Measurements from ENCODE around the gene PLEKHJ1. TPM values are rescaled to one million over a fixed set of nuclear protein-coding genes. Genes with fewer than 3 reads are reported as not detected.

The PLEKHJ1 gene
- total and polyA plus RNA-seq, 2 donors, result 62.0 to 97.7 TPM

- DNase-seq (ENCODE audit: low read depth in 6 of 9, low spot score in 9 of 9), result no peak
- H3K9me3 ChIP-seq (ENCODE audit: control insufficient read depth in 2 of 2, insufficient read depth in 1 of 2, low read length in 1 of 2), result no peaks in the 10 kb centered on the region
- WGBS, result 91% methylated on average over 28 of the region's 28 CpGs
These were observed 49.9 kb downstream of the PLEKHJ1 start for GRCh38 chr19:2186071-2186846.

GRCh38 chr19:2185734-2186070 lies 50.4 kb downstream of the PLEKHJ1 start:
- 94% methylated on average over 11 of the region's 11 CpGs for WGBS
- H3K9me3 ChIP-seq (ENCODE audit: control insufficient read depth in 2 of 2, insufficient read depth in 1 of 2, low read length in 1 of 2), result no peaks in the 10 kb centered on the region
- no peak overlapping the region for H3K4me3 ChIP-seq (ENCODE audit: low read length in 2 of 2)
- H3K4me1 ChIP-seq (ENCODE audit: control insufficient read depth in 2 of 2, insufficient read depth in 2 of 2, low read length in 2 of 2), result peaks cover 5 to 10% of the 10 kb centered on the region in 2 donors
- H3K27me3 ChIP-seq (ENCODE audit: control insufficient read depth in 2 of 2, insufficient read depth in 1 of 2, low read length in 1 of 2), result no peaks in the 10 kb centered on the region
- H3K27ac ChIP-seq (ENCODE audit: low read depth in 1 of 2, low read length in 1 of 2), result peak overlapping the region in 1 of 2 donors; percentile 55
- DNase-seq (ENCODE audit: low read depth in 6 of 9, low spot score in 9 of 9), result no peak
- H3K36me3 ChIP-seq (ENCODE audit: control insufficient read depth in 2 of 2, insufficient read depth in 2 of 2, low read length in 1 of 2), result peaks cover 77 to 81% of the 10 kb centered on the region in 2 donors

More at GRCh38 chr19:2186071-2186846, 49.9 kb downstream of the PLEKHJ1 start:
- peaks cover 77 to 83% of the 10 kb centered on the region in 2 donors for H3K36me3 ChIP-seq (ENCODE audit: control insufficient read depth in 2 of 2, insufficient read depth in 2 of 2, low read length in 1 of 2)
- peaks cover 5 to 10% of the 10 kb centered on the region in 2 donors for H3K4me1 ChIP-seq (ENCODE audit: control insufficient read depth in 2 of 2, insufficient read depth in 2 of 2, low read length in 2 of 2)
- H3K27me3 ChIP-seq (ENCODE audit: control insufficient read depth in 2 of 2, insufficient read depth in 1 of 2, low read length in 1 of 2), result no peaks in the 10 kb centered on the region
- H3K27ac ChIP-seq (ENCODE audit: low read depth in 1 of 2, low read length in 1 of 2), result no peak overlapping the region
- H3K4me3 ChIP-seq (ENCODE audit: low read length in 2 of 2), result no peak overlapping the region

- H3K27ac ChIP-seq (ENCODE audit: low read depth in 1 of 2, low read length in 1 of 2), result no peak overlapping the region
- H3K9me3 ChIP-seq (ENCODE audit: control insufficient read depth in 2 of 2, insufficient read depth in 1 of 2, low read length in 1 of 2), result no peaks in the 10 kb centered on the region
- peaks cover 5 to 10% of the 10 kb centered on the region in 2 donors for H3K4me1 ChIP-seq (ENCODE audit: control insufficient read depth in 2 of 2, insufficient read depth in 2 of 2, low read length in 2 of 2)
- H3K4me3 ChIP-seq (ENCODE audit: low read length in 2 of 2), result no peak overlapping the region
- no peak for DNase-seq (ENCODE audit: low read depth in 6 of 9, low spot score in 9 of 9)
- peaks cover 70 to 77% of the 10 kb centered on the region in 2 donors for H3K36me3 ChIP-seq (ENCODE audit: control insufficient read depth in 2 of 2, insufficient read depth in 2 of 2, low read length in 1 of 2)
- WGBS, result 97% methylated on average over 22 of the region's 22 CpGs
- H3K27me3 ChIP-seq (ENCODE audit: control insufficient read depth in 2 of 2, insufficient read depth in 1 of 2, low read length in 1 of 2), result no peaks in the 10 kb centered on the region
These were observed 51.6 kb downstream of the PLEKHJ1 start for GRCh38 chr19:2184422-2184975.

Other genes starting within 250 kb of the PLEKHJ1 start
- gene BTBD2, start 220.6 kb downstream of the PLEKHJ1 start, total RNA-seq, result 18.0 TPM
- gene BTBD2, start 220.6 kb downstream of the PLEKHJ1 start, polyA plus RNA-seq, result 36.9 TPM
- gene MKNK2, start 185.1 kb downstream of the PLEKHJ1 start, total RNA-seq, result 59.4 TPM
- 97.9 TPM for gene MKNK2, start 185.1 kb downstream of the PLEKHJ1 start, polyA plus RNA-seq
- gene MOB3A, start 140.0 kb downstream of the PLEKHJ1 start, total RNA-seq, result 20.0 TPM
- gene MOB3A, start 140.0 kb downstream of the PLEKHJ1 start, polyA plus RNA-seq, result 29.7 TPM
- 5.1 TPM for gene IZUMO4, start 139.4 kb downstream of the PLEKHJ1 start, total RNA-seq
- 37.8 TPM for gene IZUMO4, start 139.4 kb downstream of the PLEKHJ1 start, polyA plus RNA-seq
- 32.5 TPM for gene AP3D1, start 84.8 kb downstream of the PLEKHJ1 start, total RNA-seq
- 80.1 TPM for gene AP3D1, start 84.8 kb downstream of the PLEKHJ1 start, polyA plus RNA-seq
- gene DOT1L, start 72.4 kb downstream of the PLEKHJ1 start, total RNA-seq, result 3.4 TPM
- 9.9 TPM for gene DOT1L, start 72.4 kb downstream of the PLEKHJ1 start, polyA plus RNA-seq
- gene SF3A2, start 495 bp upstream of the PLEKHJ1 start, total RNA-seq, result 18.7 TPM
- 51.1 TPM for gene SF3A2, start 495 bp upstream of the PLEKHJ1 start, polyA plus RNA-seq
- gene AMH, start 13.0 kb upstream of the PLEKHJ1 start, total RNA-seq, result 0.61 TPM
- 2.2 TPM for gene AMH, start 13.0 kb upstream of the PLEKHJ1 start, polyA plus RNA-seq
- gene JSRP1, start 20.1 kb upstream of the PLEKHJ1 start, total RNA-seq, result 0.90 TPM
- gene JSRP1, start 20.1 kb upstream of the PLEKHJ1 start, polyA plus RNA-seq, result 1.3 TPM
- gene PEAK3, start 45.8 kb upstream of the PLEKHJ1 start, total RNA-seq, result 0.05 TPM
- 0.34 TPM for gene PEAK3, start 45.8 kb upstream of the PLEKHJ1 start, polyA plus RNA-seq
- 0.05 TPM for gene LINGO3, start 71.8 kb upstream of the PLEKHJ1 start, total RNA-seq
- gene LINGO3, start 71.8 kb upstream of the PLEKHJ1 start, polyA plus RNA-seq, result 0.16 TPM
- gene LSM7, start 92.3 kb upstream of the PLEKHJ1 start, total RNA-seq, result 175 TPM
- gene LSM7, start 92.3 kb upstream of the PLEKHJ1 start, polyA plus RNA-seq, result 243 TPM
- 17.3 TPM for gene SPPL2B, start 92.4 kb upstream of the PLEKHJ1 start, total RNA-seq
- gene SPPL2B, start 92.4 kb upstream of the PLEKHJ1 start, polyA plus RNA-seq, result 125 TPM
- 0.09 TPM for gene TMPRSS9, start 123.9 kb upstream of the PLEKHJ1 start, total RNA-seq
- gene TMPRSS9, start 123.9 kb upstream of the PLEKHJ1 start, polyA plus RNA-seq, result 0.18 TPM
- gene TIMM13, start 191.3 kb upstream of the PLEKHJ1 start, total RNA-seq, result 73.2 TPM
- gene TIMM13, start 191.3 kb upstream of the PLEKHJ1 start, polyA plus RNA-seq, result 56.1 TPM
- 45.8 TPM for gene LMNB2, start 220.6 kb upstream of the PLEKHJ1 start, total RNA-seq
- gene LMNB2, start 220.6 kb upstream of the PLEKHJ1 start, polyA plus RNA-seq, result 13.8 TPM
- gene GADD45B, start 239.8 kb upstream of the PLEKHJ1 start, total RNA-seq, result 75.9 TPM
- 161 TPM for gene GADD45B, start 239.8 kb upstream of the PLEKHJ1 start, polyA plus RNA-seq

Data from thymus (tissue), 11 donors.